MM.1S (cell line): ENCODE measurements around the gene CA12.

Experiments used
- DNase-seq: peaks from one replicate; pipeline ENCODE4 v3.0.0-alpha.2; 2015
- H2AFZ ChIP-seq: fragments of 300-600 bp; sonication (generic); 2 replicates; pipeline ENCODE4 v1.6.0; 2016; ENCODE audit warnings: antibody characterized with exemption, low read length
- H3F3A ChIP-seq: fragments of 300-600 bp; sonication (generic); 2 replicates; pipeline ENCODE4 v1.6.1; 2016; ENCODE audit warnings: mild to moderate bottlenecking, antibody characterized with exemption, low read length, moderate library complexity, mixed read lengths; ENCODE audit not compliant: insufficient read depth
- H3K27ac ChIP-seq: fragments of 300-600 bp; sonication (generic); 2 replicates; pipeline ENCODE4 v1.5.1; 2016; ENCODE audit warnings: mild to moderate bottlenecking, low read length
- H3K27me3 ChIP-seq: fragments of 300-600 bp; sonication (generic); replicated peaks from 2 replicates; pipeline ENCODE4 v1.6.0; 2016; ENCODE audit warnings: low read length; ENCODE audit not compliant: insufficient read depth
- H3K36me3 ChIP-seq: fragments of 300-600 bp; sonication (generic); replicated peaks from 2 replicates; pipeline ENCODE4 v1.6.1; 2016; ENCODE audit warnings: mild to moderate bottlenecking, low read length, mixed read lengths; ENCODE audit not compliant: insufficient read depth
- H3K4me1 ChIP-seq: fragments of 300-600 bp; sonication (generic); 2 replicates; pipeline ENCODE4 v1.6.1; 2016; ENCODE audit warnings: low read length, mixed read lengths
- H3K4me2 ChIP-seq: fragments of 300-600 bp; sonication (generic); 2 replicates; pipeline ENCODE4 v1.6.0; 2016; ENCODE audit warnings: low read depth, low read length
- H3K4me3 ChIP-seq: fragments of 300-600 bp; sonication (generic); 2 replicates; pipeline ENCODE4 v1.5.1; 2016; ENCODE audit warnings: low read length, mixed read lengths
- H3K79me2 ChIP-seq: fragments of 300-600 bp; sonication (generic); 2 replicates; pipeline ENCODE4 v1.6.1; 2016; ENCODE audit warnings: mixed run types, low read length, mixed read lengths
- H3K9ac ChIP-seq: fragments of 300-600 bp; sonication (generic); 2 replicates; pipeline ENCODE4 v1.6.1; 2016; ENCODE audit warnings: low read length, mixed read lengths
- H3K9me2 ChIP-seq: fragments of 300-600 bp; sonication (generic); replicated peaks from 2 replicates; pipeline ENCODE4 v1.6.1; 2016; ENCODE audit warnings: mild to moderate bottlenecking, low read length, mixed read lengths; ENCODE audit not compliant: insufficient read depth
- H3K9me3 ChIP-seq: fragments of 300-600 bp; sonication (generic); replicated peaks from 2 replicates; pipeline ENCODE4 v1.6.1; 2016; ENCODE audit warnings: mild to moderate bottlenecking, low read length, mixed read lengths; ENCODE audit not compliant: insufficient read depth
- H4K20me1 ChIP-seq: fragments of 300-600 bp; sonication (generic); 2 replicates; pipeline ENCODE4 v1.6.1; 2016; ENCODE audit warnings: mild to moderate bottlenecking, low read length, moderate library complexity, mixed read lengths; ENCODE audit not compliant: insufficient read depth
- CTCF ChIP-seq: fragments of 300-600 bp; sonication (generic); IDR thresholded peaks from 2 replicates; pipeline ENCODE4 v1.5.1; 2016; ENCODE audit warnings: antibody characterized with exemption, low read length, mixed read lengths
- EZH2 ChIP-seq: fragments of 300-600 bp; sonication (generic); optimal IDR thresholded peaks from 2 replicates; pipeline ENCODE3; 2017; ENCODE audit warnings: low read depth, mild to moderate bottlenecking, antibody characterized with exemption, low read length, mixed read lengths
- EZH2phosphoT487 ChIP-seq: fragments of 300-600 bp; sonication (generic); IDR thresholded peaks from 2 replicates; pipeline ENCODE4 v1.6.1; 2018; ENCODE audit warnings: antibody characterized with exemption, low read length

The CA12 gene

GRCh38 chr15:63402498-63403253 is 21.0 kb upstream of the CA12 start:
- TF ChIP-seq EZH2, result no peak
- TF ChIP-seq CTCF, result peak; percentile 66
- no peaks in the 10 kb centered on the region for H3K4me1 ChIP-seq
- H3K4me3 ChIP-seq, result no peak overlapping the region
- H4K20me1 ChIP-seq, result no peaks in the 10 kb centered on the region
- peak; percentile 18 for DNase-seq
- no peaks in the 10 kb centered on the region for H3K9me2 ChIP-seq
- H3K9me3 ChIP-seq, result no peaks in the 10 kb centered on the region
- H3K79me2 ChIP-seq, result no peaks in the 10 kb centered on the region
- H3K27me3 ChIP-seq, result no peaks in the 10 kb centered on the region
- H3F3A ChIP-seq, result no peaks in the 10 kb centered on the region
- no peak overlapping the region for H2AFZ ChIP-seq
- no peak overlapping the region for H3K9ac ChIP-seq
- H3K36me3 ChIP-seq, result no peaks in the 10 kb centered on the region
- H3K4me2 ChIP-seq, result no peak overlapping the region
- no peak overlapping the region for H3K27ac ChIP-seq

GRCh38 chr15:63401714-63402497 is 20.3 kb upstream of the CA12 start:
- Histone ChIP-seq H3K9me3 (no peaks in the 10 kb centered on the region), H3K9me2 (no peaks in the 10 kb centered on the region), H3K4me2 (no peak overlapping the region), H2AFZ (no peak overlapping the region), H3K4me3 (no peak overlapping the region), H4K20me1 (no peaks in the 10 kb centered on the region), H3K27ac (no peak overlapping the region), H3K4me1 (no peaks in the 10 kb centered on the region), H3K9ac (no peak overlapping the region), H3K36me3 (no peaks in the 10 kb centered on the region), H3K27me3 (no peaks in the 10 kb centered on the region), H3K79me2 (no peaks in the 10 kb centered on the region), H3F3A (no peaks in the 10 kb centered on the region)
- TF ChIP-seq CTCF (no peak), EZH2 (no peak), EZH2phosphoT487 (no peak)
- no peak for DNase-seq

- H2AFZ ChIP-seq, result no peak overlapping the region
- H3K4me1 ChIP-seq, result no peaks in the 10 kb centered on the region
- H3K36me3 ChIP-seq, result no peaks in the 10 kb centered on the region
- no peak overlapping the region for H3K9ac ChIP-seq
- no peak for DNase-seq
- TF ChIP-seq CTCF (no peak), EZH2 (no peak), EZH2phosphoT487 (no peak)
- H3K4me2 ChIP-seq, result no peak overlapping the region
- no peak overlapping the region for H3K4me3 ChIP-seq
- no peaks in the 10 kb centered on the region for H4K20me1 ChIP-seq
- no peak overlapping the region for H3K27ac ChIP-seq
- no peaks in the 10 kb centered on the region for H3F3A ChIP-seq
- H3K79me2 ChIP-seq, result no peaks in the 10 kb centered on the region
- H3K9me2 ChIP-seq, result no peaks in the 10 kb centered on the region
- H3K9me3 ChIP-seq, result no peaks in the 10 kb centered on the region
- H3K27me3 ChIP-seq, result no peaks in the 10 kb centered on the region
Measured at GRCh38 chr15:63401078-63401477, 19.4 kb upstream of the CA12 start.
